ENCODE results near the gene DBNDD1. TPM values are rescaled to one million over a fixed set of nuclear protein-coding genes. Genes with fewer than 3 reads are reported as not detected.

Gene DBNDD1
- total and polyA plus RNA-seq, 2 experiments from 2014 or later: 63.3 to 90.8 TPM

DNA sequence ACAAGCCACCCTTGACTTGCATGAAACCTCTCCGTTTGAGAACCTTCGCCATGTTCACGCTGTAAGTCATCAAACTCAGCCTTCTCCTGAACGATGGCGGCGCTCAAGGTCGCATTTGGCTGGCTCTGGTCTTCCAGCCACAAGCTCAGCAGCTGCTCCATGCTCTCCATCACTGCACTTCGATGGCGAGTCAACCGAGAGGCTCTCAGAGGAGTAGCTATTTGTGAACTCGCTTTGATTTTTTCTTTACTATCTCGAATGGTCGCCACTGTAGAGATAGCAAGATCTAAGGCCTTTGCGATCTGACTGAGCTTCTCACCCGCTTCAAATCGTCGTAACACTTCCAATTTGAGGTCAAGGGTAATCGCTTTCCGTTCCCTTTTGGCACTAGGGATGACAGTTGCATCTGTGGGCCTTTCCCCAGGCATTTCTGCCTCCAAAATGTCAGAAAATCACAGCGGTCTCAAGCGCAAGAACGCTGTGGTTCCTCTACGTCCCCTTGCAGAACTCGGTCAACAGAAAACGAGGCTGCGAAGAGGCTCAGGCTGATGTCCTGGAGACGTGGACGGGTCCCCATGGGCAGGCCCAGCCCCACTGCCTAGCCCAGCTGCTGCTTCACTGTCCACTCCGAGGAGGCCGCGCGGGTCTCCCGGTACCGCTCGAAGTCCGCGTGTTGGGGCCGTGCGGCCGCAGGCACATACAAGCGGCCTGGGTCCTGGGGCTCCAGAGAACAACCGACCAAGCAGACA, 47.6 kb downstream of the DBNDD1 start (continued):
- TF ChIP-seq, protein P1, sequence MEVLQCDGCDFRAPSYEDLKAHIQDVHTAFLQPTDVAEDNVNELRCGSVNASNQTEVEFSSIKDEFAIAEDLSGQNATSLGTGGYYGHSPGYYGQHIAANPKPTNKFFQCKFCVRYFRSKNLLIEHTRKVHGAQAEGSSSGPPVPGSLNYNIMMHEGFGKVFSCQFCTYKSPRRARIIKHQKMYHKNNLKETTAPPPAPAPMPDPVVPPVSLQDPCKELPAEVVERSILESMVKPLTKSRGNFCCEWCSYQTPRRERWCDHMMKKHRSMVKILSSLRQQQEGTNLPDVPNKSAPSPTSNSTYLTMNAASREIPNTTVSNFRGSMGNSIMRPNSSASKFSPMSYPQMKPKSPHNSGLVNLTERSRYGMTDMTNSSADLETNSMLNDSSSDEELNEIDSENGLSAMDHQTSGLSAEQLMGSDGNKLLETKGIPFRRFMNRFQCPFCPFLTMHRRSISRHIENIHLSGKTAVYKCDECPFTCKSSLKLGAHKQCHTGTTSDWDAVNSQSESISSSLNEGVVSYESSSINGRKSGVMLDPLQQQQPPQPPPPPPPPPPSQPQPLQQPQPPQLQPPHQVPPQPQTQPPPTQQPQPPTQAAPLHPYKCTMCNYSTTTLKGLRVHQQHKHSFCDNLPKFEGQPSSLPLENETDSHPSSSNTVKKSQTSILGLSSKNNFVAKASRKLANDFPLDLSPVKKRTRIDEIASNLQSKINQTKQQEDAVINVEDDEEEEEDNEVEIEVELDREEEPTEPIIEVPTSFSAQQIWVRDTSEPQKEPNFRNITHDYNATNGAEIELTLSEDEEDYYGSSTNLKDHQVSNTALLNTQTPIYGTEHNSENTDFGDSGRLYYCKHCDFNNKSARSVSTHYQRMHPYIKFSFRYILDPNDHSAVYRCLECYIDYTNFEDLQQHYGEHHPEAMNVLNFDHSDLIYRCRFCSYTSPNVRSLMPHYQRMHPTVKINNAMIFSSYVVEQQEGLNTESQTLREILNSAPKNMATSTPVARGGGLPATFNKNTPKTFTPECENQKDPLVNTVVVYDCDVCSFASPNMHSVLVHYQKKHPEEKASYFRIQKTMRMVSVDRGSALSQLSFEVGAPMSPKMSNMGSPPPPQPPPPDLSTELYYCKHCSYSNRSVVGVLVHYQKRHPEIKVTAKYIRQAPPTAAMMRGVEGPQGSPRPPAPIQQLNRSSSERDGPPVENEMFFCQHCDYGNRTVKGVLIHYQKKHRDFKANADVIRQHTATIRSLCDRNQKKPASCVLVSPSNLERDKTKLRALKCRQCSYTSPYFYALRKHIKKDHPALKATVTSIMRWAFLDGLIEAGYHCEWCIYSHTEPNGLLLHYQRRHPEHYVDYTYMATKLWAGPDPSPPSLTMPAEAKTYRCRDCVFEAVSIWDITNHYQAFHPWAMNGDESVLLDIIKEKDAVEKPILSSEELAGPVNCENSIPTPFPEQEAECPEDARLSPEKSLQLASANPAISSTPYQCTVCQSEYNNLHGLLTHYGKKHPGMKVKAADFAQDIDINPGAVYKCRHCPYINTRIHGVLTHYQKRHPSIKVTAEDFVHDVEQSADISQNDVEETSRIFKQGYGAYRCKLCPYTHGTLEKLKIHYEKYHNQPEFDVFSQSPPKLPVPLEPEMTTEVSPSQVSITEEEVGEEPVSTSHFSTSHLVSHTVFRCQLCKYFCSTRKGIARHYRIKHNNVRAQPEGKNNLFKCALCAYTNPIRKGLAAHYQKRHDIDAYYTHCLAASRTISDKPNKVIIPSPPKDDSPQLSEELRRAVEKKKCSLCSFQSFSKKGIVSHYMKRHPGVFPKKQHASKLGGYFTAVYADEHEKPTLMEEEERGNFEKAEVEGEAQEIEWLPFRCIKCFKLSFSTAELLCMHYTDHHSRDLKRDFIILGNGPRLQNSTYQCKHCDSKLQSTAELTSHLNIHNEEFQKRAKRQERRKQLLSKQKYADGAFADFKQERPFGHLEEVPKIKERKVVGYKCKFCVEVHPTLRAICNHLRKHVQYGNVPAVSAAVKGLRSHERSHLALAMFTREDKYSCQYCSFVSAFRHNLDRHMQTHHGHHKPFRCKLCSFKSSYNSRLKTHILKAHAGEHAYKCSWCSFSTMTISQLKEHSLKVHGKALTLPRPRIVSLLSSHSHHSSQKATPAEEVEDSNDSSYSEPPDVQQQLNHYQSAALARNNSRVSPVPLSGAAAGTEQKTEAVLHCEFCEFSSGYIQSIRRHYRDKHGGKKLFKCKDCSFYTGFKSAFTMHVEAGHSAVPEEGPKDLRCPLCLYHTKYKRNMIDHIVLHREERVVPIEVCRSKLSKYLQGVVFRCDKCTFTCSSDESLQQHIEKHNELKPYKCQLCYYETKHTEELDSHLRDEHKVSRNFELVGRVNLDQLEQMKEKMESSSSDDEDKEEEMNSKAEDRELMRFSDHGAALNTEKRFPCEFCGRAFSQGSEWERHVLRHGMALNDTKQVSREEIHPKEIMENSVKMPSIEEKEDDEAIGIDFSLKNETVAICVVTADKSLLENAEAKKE (CRISPR knock-in tag; IDR thresholded peaks at IDR 0.05): no peak
- TF ChIP-seq POLR2AphosphoS5 (IDR thresholded peaks at IDR 0.05; ENCODE audit: low read depth) (no peak), JUNB (IDR thresholded peaks at IDR 0.05; ENCODE audit: unreplicated experiment) (no peak), EZH2phosphoT487 (IDR thresholded peaks at IDR 0.05; ENCODE audit: unreplicated experiment) (no peak), ETS1 (IDR thresholded peaks at IDR 0.05) (no peak), REST (IDR thresholded peaks at IDR 0.05; ENCODE audit: unreplicated experiment) (no peak), EZH2 (IDR thresholded peaks at IDR 0.05; ENCODE audit: low read depth, unreplicated experiment) (no peak), NANOG (IDR thresholded peaks at IDR 0.05; ENCODE audit: borderline replicate concordance) (no peak), ZNF114 (CRISPR knock-in tag; IDR thresholded peaks at IDR 0.05) (no peak)
